Measurements from ENCODE around the gene CDH13.

GRCh38 chr16:82658796-82659195, 32.0 kb downstream of the CDH13 start:
- TF ChIP-seq ZEB2 (IDR thresholded peaks at IDR 0.05) (no peak), RAD51 (IDR thresholded peaks at IDR 0.05; ENCODE audit: borderline replicate concordance, low read depth) (no peak), ZBTB33 (CRISPR knock-in tag; IDR thresholded peaks at IDR 0.05) (no peak), TBL1XR1 (IDR thresholded peaks at IDR 0.05; ENCODE audit: low read length in 2 of 2) (no peak), ZNF699 (CRISPR knock-in tag; IDR thresholded peaks at IDR 0.05; ENCODE audit: insufficient replicate concordance) (no peak), KDM1A (IDR thresholded peaks at IDR 0.05) (no peak), TAF1 (IDR thresholded peaks at IDR 0.05; ENCODE audit: control insufficient read depth, extremely low read depth, insufficient read depth, low read length, severe bottlenecking) (no peak), CEBPZ (IDR thresholded peaks at IDR 0.05; ENCODE audit: borderline replicate concordance, low read depth, low read length) (no peak), MTA3 (IDR thresholded peaks at IDR 0.05; ENCODE audit: borderline replicate concordance) (no peak), PHB2 (IDR thresholded peaks at IDR 0.05; ENCODE audit: low read depth) (no peak)

Data from K562 (cell line).